GM12878 (cell line): ENCODE measurements around the gene ZNF397. TPM values are rescaled to one million over a fixed set of nuclear protein-coding genes. Genes with fewer than 3 reads are reported as not detected.

Experiments used
- ATAC-seq: fragments of 200-7000 bp; cut with Tn5 transposase; 3 replicates; pipeline ENCODE4 v1.9.1; 2020; ENCODE audit warnings: mild to moderate bottlenecking, moderate library complexity
- BruUV-seq: library from RNA; stranded (reverse); fragments of 400-500 nt; replicated peaks from 2 replicates; lab custom pipeline; 2021; lab: Mats Ljungman, UMichigan
- CTCF ChIA-PET: fragments of 300-600 bp; sonication (Branson Sonifier 250); formaldehyde crosslinking; extraction: SDS; loops from one replicate; lab custom pipeline; 2021; ENCODE audit warnings: inconsistent platforms; lab: Yijun Ruan, JAX
- POLR2A ChIA-PET: fragments of 350-600 bp; formaldehyde crosslinking; extraction: SDS; loops from one replicate; lab custom pipeline; 2021; ENCODE audit warnings: inconsistent platforms; lab: Charles Lee
- RAD21 ChIA-PET: fragments of 300-600 bp; sonication (Branson Sonifier 250); formaldehyde crosslinking; loops from one replicate; lab custom pipeline; 2023; ENCODE audit warnings: antibody characterized with exemption; ENCODE audit not compliant: unreplicated experiment; lab: Charles Lee
- SMC1A ChIA-PET: fragments of 300-600 bp; sonication (Branson Sonifier 250); formaldehyde crosslinking; loops from one replicate; lab custom pipeline; 2023; ENCODE audit not compliant: unreplicated experiment, uncharacterized antibody; lab: Charles Lee
- DNase-seq: peaks from one replicate; pipeline ENCODE4 v3.0.0-alpha.2; 2011; ENCODE audit warnings: low read depth, low spot score
- FAIRE-seq: peaks from 3 replicates; lab custom pipeline; 2011; peaks lifted over from hg19 to GRCh38; lab: Jason Lieb, UNC
- H2AFZ ChIP-seq: 2 replicates; pipeline ENCODE4 v1.6.0; 2011; ENCODE audit warnings: low read depth, low read length, control low read depth; ENCODE audit not compliant: control insufficient read depth
- H3K27ac ChIP-seq: 2 replicates; pipeline ENCODE4 v1.5.1; 2011; ENCODE audit warnings: control low read depth; ENCODE audit not compliant: control insufficient read depth, insufficient read depth
- H3K27me3 ChIP-seq, 2 experiments: replicated peaks in 1 of 2; 2 replicates each; pipeline versions ENCODE4 v1.6.0 to v1.6.1; 2011; ENCODE audit warnings: low read length in 1 of 2; ENCODE audit not compliant: control insufficient read depth in 2 of 2, insufficient read depth in 2 of 2
- H3K36me3 ChIP-seq, 2 experiments: 2 replicates each; pipeline ENCODE4 v1.5.1; 2011; ENCODE audit warnings: low read length in 1 of 2; ENCODE audit not compliant: control insufficient read depth in 2 of 2, insufficient read depth in 2 of 2
- H3K4me1 ChIP-seq: 2 replicates; pipeline ENCODE4 v1.6.1; 2011; ENCODE audit warnings: mild to moderate bottlenecking, low read length, moderate library complexity, mixed read lengths; ENCODE audit not compliant: control insufficient read depth, insufficient read depth
- H3K4me2 ChIP-seq: 2 replicates; pipeline ENCODE4 v1.6.0; 2011; ENCODE audit warnings: control low read depth; ENCODE audit not compliant: control insufficient read depth, insufficient read depth
- H3K4me3 ChIP-seq: fragments of 200-600 bp; sonication (generic); 2 replicates; pipeline ENCODE4 v1.5.1; 2016
- H3K79me2 ChIP-seq: 2 replicates; pipeline ENCODE4 v1.6.0; 2011; ENCODE audit warnings: low read length; ENCODE audit not compliant: control insufficient read depth, insufficient read depth
- H3K9ac ChIP-seq: 2 replicates; pipeline ENCODE4 v1.8.0; 2011; ENCODE audit warnings: low read length, control low read depth, mixed read lengths; ENCODE audit not compliant: control insufficient read depth, insufficient read depth
- H3K9me3 ChIP-seq: replicated peaks from 3 replicates; pipeline ENCODE4 v1.5.1; 2011; ENCODE audit warnings: mild to moderate bottlenecking, low read length; ENCODE audit not compliant: control insufficient read depth, insufficient read depth
- H4K20me1 ChIP-seq: 2 replicates; pipeline ENCODE4 v1.6.0; 2011; ENCODE audit not compliant: control insufficient read depth, insufficient read depth
- BHLHE40 ChIP-seq, 2 experiments: fragments of 450-650 bp in 1 of 2; IDR thresholded peaks; 2 replicates each; pipeline ENCODE4 v1.6.1; 2011 to 2017; ENCODE audit warnings: low read depth in 2 of 2, borderline replicate concordance in 1 of 2, improper control_type of control experiment in 1 of 2, low read length in 1 of 2, mild to moderate bottlenecking in 1 of 2
- LARP7 ChIP-seq: fragments of 450-650 bp; IDR thresholded peaks from 2 replicates; pipeline ENCODE4 v1.6.1; 2017; ENCODE audit warnings: mild to moderate bottlenecking
- PAX8 ChIP-seq: fragments of 450-650 bp; IDR thresholded peaks from 2 replicates; pipeline ENCODE4 v1.6.1; 2017; ENCODE audit warnings: mild to moderate bottlenecking, moderate library complexity
- SPI1 ChIP-seq: IDR thresholded peaks from 2 replicates; pipeline ENCODE4 v1.6.1; 2011; ENCODE audit warnings: low read depth, mild to moderate bottlenecking, low read length, moderate library complexity, borderline replicate concordance; ENCODE audit not compliant: insufficient read depth
- TBL1XR1 ChIP-seq: IDR thresholded peaks from 2 replicates; pipeline ENCODE4 v1.6.1; 2012; ENCODE audit warnings: low read depth, low read length, improper control_type of control experiment
- WGBS: methylation state at CpG from one replicate; pipeline ENCODE4 v1.1.6; 2016; ENCODE audit warnings: low lambda C conversion rate; ENCODE audit not compliant: insufficient replicate concordance, insufficient coverage; ENCODE audit errors: missing lambda C conversion rate; 5-methylcytosine and 5-hydroxymethylcytosine counted together
- in situ Hi-C: fragments of 300-500 bp; cut with MboI; formaldehyde crosslinking; loops from 9 replicates; pipeline ENCODE4 v1.14.3; 2018; ENCODE audit warnings: mixed read lengths
- intact Hi-C: fragments of 100-400 bp; cut with micrococcal nuclease; formaldehyde crosslinking; loops from one replicate; pipeline ENCODE4 v1.14.2; 2022; ENCODE audit not compliant: unreplicated experiment
- polyA plus RNA-seq, 11 experiments: library from polyadenylated mRNA; depleted of rRNA in 4 of 11; unstranded in 6 of 11; stranded (reverse) in 5 of 11; fragments of >200 nt; fragmentation: Nextera tagmentation in 4 of 11; fragmentation: Illumina TruSeq in 1 of 11; extraction: Ambion mirVana in 4 of 11; extraction: Trizol in 1 of 11; gene quantifications; 1 replicate in 1 of 11; 2 replicates in 10 of 11; pipeline versions ENCODE4 v1.2.1 to v1.2.3, GENCODE V29; 2011 to 2016; ENCODE audit warnings: inconsistent platforms in 2 of 11, missing spikeins in 2 of 11, low read depth in 1 of 11
- total RNA-seq, 4 experiments: library from RNA; depleted of rRNA in 3 of 4; stranded (reverse); fragments of >200 nt in 3 of 4; fragmentation: Illumina TruSeq in 1 of 4; extraction: Trizol in 1 of 4; gene quantifications; 2 replicates each; pipeline versions ENCODE4 v1.2.1 to v1.2.3, GENCODE V29; 2013 to 2021
- TF ChIP-seq, protein P1 (sequence below): fragments of 450-650 bp; IDR thresholded peaks from 2 replicates; pipeline ENCODE4 v1.6.1; 2017; ENCODE audit warnings: low read depth, mild to moderate bottlenecking, moderate library complexity

ZNF397 gene
- total and polyA plus RNA-seq, 10 of the 15 experiments (the other 5 are each of a cell fraction or from before 2014, with no cell fraction given), result 5.2 to 13.3 (median 10.8) TPM

GRCh38 chr18:35236571-35237363 is 4.1 kb upstream of the ZNF397 start (continued):
- TF ChIP-seq, protein P1, sequence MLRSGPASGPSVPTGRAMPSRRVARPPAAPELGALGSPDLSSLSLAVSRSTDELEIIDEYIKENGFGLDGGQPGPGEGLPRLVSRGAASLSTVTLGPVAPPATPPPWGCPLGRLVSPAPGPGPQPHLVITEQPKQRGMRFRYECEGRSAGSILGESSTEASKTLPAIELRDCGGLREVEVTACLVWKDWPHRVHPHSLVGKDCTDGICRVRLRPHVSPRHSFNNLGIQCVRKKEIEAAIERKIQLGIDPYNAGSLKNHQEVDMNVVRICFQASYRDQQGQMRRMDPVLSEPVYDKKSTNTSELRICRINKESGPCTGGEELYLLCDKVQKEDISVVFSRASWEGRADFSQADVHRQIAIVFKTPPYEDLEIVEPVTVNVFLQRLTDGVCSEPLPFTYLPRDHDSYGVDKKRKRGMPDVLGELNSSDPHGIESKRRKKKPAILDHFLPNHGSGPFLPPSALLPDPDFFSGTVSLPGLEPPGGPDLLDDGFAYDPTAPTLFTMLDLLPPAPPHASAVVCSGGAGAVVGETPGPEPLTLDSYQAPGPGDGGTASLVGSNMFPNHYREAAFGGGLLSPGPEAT, result no peak
- TF ChIP-seq LARP7 (no peak), TBL1XR1 (no peak), PAX8 (no peak), SPI1 (no peak)

- Histone ChIP-seq H3K9ac (no peak overlapping the region), H3K27me3 (no peaks in the 10 kb centered on the region), H3K4me2 (no peak overlapping the region), H2AFZ (no peak overlapping the region), H3K4me1 (no peaks in the 10 kb centered on the region), H3K4me3 (no peak overlapping the region), H3K79me2 (peaks cover 9% of the 10 kb centered on the region), H4K20me1 (no peaks in the 10 kb centered on the region), H3K9me3 (peaks cover 17% of the 10 kb centered on the region; the same call in 2 of the 3 replicates), H3K27ac (no peak overlapping the region), H3K36me3 (peaks cover 0 to 11% of the 10 kb centered on the region in 2 experiments)
- ChIA-PET RAD21 (interaction anchor here (1.2 to 1.4 kb wide), 3 partner anchors 106 to 213 kb away, joined by 3 to 6 read pairs (median 3); no protein-coding TSS in a partner anchor), POLR2A (interaction anchor here (1.0 to 1.9 kb wide), 3 partner anchors 23 to 106 kb away, joined by 3 to 10 read pairs (median 9); partner anchors contain the start of genes ZNF24 and ZSCAN30), CTCF (interaction anchor here (0.8 to 3.2 kb wide), 5 partner anchors 9 to 214 kb away, joined by 3 to 20 read pairs (median 4); no protein-coding TSS in a partner anchor), SMC1A (interaction anchor here (0.6 to 3.1 kb wide), 9 partner anchors 8 to 212 kb away, joined by 3 to 19 read pairs (median 4); partner anchors contain the start of genes ZNF24 and ZSCAN30)
- no peak for TF ChIP-seq BHLHE40 (IDR thresholded peaks at IDR 0.05; ENCODE audit: borderline replicate concordance in 1 of 2, low read depth in 2 of 2, low read length in 1 of 2)
- intact Hi-C loops, result no loop called here
- no TSS peak for BruUV-seq
- DNase-seq (no peak), ATAC-seq (no peak), FAIRE-seq (no peak)
- WGBS, result 41% methylated on average over 1 of the region's 1 CpG
- in situ Hi-C loops, result no loop called here
Observed at GRCh38 chr18:35239314-35239713, 1.5 kb upstream of the ZNF397 start.
